Endothelial cell (in vitro differentiated cells): ENCODE results near the gene TPSAB1. TPM values are rescaled to one million over a fixed set of nuclear protein-coding genes. Genes with fewer than 3 reads are reported as not detected.
"Not testable (repeated sequence)": the region's sequence is repeated elsewhere in the genome, so short reads cannot be mapped to it uniquely, and the experiment has no call there.

Experiments
- DNase-seq: peaks from one replicate; pipeline ENCODE4 v3.0.0; 2021; ENCODE audit warnings: low spot score
- H3K27ac Mint-ChIP-seq: one replicate; pipeline ENCODE4 v1.8.0; 2021; ENCODE audit warnings: mixed read lengths, inconsistent platforms; ENCODE audit not compliant: unreplicated experiment
- H3K27me3 Mint-ChIP-seq: one replicate; pipeline ENCODE4 v1.8.0; 2021; ENCODE audit warnings: mild to moderate bottlenecking, moderate library complexity, mixed read lengths, inconsistent platforms; ENCODE audit not compliant: unreplicated experiment
- H3K36me3 Mint-ChIP-seq: one replicate; pipeline ENCODE4 v1.8.0; 2021; ENCODE audit warnings: mild to moderate bottlenecking, low read depth, mixed read lengths, inconsistent platforms; ENCODE audit not compliant: unreplicated experiment
- H3K4me1 Mint-ChIP-seq: one replicate; pipeline ENCODE4 v1.8.0; 2021; ENCODE audit warnings: mild to moderate bottlenecking, mixed read lengths, inconsistent platforms; ENCODE audit not compliant: unreplicated experiment
- H3K4me3 Mint-ChIP-seq: one replicate; pipeline ENCODE4 v1.8.0; 2021; ENCODE audit warnings: mild to moderate bottlenecking, mixed read lengths, inconsistent platforms; ENCODE audit not compliant: unreplicated experiment
- H3K9me3 Mint-ChIP-seq: one replicate; pipeline ENCODE4 v1.8.0; 2021; ENCODE audit warnings: mixed read lengths, inconsistent platforms; ENCODE audit not compliant: unreplicated experiment
- total RNA-seq: library from RNA; stranded (reverse); fragmentation: NEBNext Ultra II Directional; extraction: Animal tissue kit (Norgen Biotek cat#: 25700); gene quantifications from one replicate; pipeline ENCODE4 v1.2.1, GENCODE V29; 2021; ENCODE audit not compliant: unreplicated experiment
- TF ChIP-seq, protein P1 (sequence below): fragments of 200-600 bp; sonication (generic); IDR thresholded peaks from one replicate; pipeline ENCODE4 v1.5.0; 2021; ENCODE audit warnings: antibody characterized with exemption; ENCODE audit not compliant: unreplicated experiment

TPSAB1 gene
- total RNA-seq, 1 donor from 2014 or later, result not detected

DNA sequence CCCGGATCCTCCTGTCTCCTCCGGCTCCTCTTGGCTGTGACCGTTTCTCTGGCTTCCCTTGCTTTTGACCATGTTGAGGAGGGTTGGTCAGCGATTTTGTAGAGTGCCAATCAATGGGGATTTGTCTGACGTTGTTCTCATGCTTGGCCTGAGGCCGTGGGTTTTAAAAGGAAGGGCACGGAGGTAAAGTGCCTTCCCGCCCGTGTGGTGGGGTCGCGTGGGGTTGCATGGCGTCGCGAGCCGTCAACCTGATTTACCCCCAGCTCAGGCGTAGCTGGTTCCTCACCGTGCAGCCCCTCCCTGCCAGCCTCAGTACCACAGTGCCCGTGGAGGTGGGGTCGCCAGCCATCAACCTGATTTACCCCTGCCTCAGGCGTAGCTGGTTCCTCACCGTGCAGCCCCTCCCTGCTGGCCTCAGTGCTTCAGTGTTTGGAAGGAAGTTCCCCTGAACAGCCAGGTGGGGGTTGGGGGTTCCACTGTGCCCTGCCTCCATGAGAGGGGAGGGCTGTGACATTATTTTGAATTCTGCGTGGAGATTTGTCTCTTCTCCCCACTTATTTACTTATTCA is 5.0 kb downstream of the TPSAB1 start:
- Mint-ChIP-seq H3K9me3 (no peaks in the 10 kb centered on the region), H3K4me3 (no peak overlapping the region), H3K27ac (no peak overlapping the region), H3K27me3 (peaks cover 5% of the 10 kb centered on the region), H3K36me3 (no peaks in the 10 kb centered on the region), H3K4me1 (peaks cover 3% of the 10 kb centered on the region)
- no peak for DNase-seq
- TF ChIP-seq, protein P1, sequence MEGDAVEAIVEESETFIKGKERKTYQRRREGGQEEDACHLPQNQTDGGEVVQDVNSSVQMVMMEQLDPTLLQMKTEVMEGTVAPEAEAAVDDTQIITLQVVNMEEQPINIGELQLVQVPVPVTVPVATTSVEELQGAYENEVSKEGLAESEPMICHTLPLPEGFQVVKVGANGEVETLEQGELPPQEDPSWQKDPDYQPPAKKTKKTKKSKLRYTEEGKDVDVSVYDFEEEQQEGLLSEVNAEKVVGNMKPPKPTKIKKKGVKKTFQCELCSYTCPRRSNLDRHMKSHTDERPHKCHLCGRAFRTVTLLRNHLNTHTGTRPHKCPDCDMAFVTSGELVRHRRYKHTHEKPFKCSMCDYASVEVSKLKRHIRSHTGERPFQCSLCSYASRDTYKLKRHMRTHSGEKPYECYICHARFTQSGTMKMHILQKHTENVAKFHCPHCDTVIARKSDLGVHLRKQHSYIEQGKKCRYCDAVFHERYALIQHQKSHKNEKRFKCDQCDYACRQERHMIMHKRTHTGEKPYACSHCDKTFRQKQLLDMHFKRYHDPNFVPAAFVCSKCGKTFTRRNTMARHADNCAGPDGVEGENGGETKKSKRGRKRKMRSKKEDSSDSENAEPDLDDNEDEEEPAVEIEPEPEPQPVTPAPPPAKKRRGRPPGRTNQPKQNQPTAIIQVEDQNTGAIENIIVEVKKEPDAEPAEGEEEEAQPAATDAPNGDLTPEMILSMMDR, result no peak

DNA sequence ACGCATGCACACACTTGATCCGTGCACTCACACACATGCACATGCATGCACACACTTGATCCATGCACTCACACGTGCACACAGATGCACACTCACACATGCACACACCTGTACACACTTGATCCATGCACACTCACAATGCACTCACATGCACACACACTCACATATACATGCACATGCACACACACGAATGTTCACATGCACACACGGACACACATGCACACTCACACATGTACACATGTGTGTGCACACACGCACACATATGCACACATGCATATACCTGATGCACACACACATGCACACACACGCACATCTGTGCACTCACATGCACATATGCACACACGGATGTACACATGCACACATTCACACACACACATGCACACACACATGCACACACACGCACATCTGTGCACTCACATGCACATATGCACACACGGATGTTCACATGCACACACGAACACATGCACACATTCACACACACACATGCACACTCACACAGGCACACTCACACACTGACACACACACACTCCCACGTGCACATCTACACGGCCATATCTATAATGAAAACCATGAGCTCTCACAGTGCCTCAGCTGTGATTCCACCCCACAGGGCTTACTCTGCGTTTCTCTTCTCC is 7.5 kb downstream of the TPSAB1 start:
- not testable (repeated sequence) for H3K9me3 Mint-ChIP-seq, H3K4me3 Mint-ChIP-seq, H3K27me3 Mint-ChIP-seq, H3K4me1 Mint-ChIP-seq, DNase-seq, H3K36me3 Mint-ChIP-seq
- peak overlapping the region; percentile 42 for H3K27ac Mint-ChIP-seq

DNA sequence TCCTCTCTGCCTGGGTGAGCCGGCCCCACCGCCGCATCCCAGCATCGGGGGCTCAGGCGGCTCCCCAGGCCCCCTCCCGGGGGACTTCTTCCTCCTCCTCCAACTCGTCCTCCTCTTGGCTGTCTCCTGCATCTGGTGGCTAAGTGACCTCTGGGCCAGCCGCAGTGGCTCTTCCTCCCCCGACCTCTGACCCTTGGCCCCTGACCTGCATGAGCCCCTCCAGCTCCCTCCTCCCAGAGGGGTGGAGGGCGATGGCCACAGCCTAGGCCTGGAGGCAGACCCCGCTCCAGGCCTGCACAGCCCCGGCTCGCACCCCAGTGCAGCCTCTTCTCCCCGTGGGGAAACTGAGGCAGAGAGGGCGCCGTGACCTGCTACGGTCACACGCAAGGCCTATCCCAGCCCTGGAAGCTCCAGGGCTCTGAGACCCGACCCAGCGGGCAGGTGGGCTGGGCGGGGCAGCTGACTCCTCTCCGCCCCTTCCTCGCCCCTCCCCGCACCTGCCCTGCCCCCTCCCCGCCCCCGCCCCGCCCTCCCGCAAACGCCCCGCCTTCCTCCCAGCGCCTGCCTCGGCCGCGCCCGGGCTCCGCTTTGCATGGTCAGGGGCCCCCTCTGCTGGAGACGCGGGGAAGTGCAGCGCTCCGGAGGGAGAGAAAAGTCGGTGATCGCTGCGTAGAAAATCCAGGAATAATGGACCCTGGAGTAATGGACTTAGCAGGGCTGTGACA is 8.7 kb downstream of the TPSAB1 start:
- DNase-seq, H3K4me3 Mint-ChIP-seq, H3K4me1 Mint-ChIP-seq, H3K27ac Mint-ChIP-seq, H3K36me3 Mint-ChIP-seq, H3K9me3 Mint-ChIP-seq, H3K27me3 Mint-ChIP-seq: not testable (repeated sequence)

DNA sequence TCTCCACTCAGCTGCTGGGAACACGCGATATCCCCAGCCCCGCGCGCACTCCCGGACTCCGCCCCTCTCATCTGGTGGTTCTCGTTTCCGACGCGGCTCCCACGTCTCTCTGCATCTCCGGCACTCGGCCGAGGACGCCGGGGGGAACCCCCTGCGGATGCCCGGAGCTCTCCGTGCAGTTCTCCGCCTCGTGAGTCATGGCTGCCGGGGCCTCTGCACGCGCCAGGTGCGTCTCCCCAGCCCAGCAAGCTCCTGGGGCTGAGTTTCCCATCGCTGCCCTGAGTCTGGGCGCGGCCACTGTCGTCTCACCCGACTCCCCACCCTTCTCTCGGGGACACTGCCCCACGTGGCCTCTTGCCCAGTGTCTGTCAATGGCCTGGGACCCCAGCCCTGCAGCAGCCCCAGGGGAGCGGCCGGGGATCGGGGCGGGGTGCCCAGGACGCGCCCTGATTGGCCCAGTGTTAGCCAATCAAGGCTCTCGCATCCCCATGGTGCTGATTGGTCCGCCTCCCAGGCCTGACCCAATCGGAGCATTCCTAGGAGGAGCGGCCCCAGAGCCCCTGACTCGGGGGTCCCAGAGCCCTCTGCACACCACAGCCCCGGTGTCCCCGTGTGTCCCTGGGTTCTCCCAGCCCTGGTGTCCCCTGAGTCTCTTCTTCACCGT is 13.3 kb downstream of the TPSAB1 start:
- not testable (repeated sequence) for H3K27me3 Mint-ChIP-seq, H3K9me3 Mint-ChIP-seq, H3K4me3 Mint-ChIP-seq, H3K36me3 Mint-ChIP-seq, DNase-seq, H3K4me1 Mint-ChIP-seq, H3K27ac Mint-ChIP-seq

DNA sequence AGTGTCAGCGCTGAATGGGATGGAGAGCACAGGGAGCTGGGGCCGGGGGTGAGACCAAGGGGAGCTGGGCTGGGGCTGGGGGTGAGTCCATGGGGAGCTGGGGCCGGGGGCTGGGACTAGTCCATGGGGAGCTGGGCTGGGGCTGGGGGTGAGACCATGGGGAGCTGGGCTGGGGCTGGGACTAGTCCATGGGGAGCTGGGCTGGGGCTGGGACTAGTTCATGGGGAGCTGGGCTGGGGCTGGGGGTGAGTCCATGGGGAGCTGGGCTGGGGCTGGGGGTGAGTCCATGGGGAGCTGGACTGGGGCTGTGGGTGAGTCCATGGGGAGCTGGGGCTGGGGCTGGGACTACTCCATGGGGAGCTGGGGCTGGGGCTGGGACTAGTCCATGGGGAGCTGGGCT is 14.3 kb downstream of the TPSAB1 start:
- not testable (repeated sequence) for H3K4me1 Mint-ChIP-seq, H3K27ac Mint-ChIP-seq, H3K9me3 Mint-ChIP-seq, H3K27me3 Mint-ChIP-seq, H3K36me3 Mint-ChIP-seq, H3K4me3 Mint-ChIP-seq, DNase-seq

DNA sequence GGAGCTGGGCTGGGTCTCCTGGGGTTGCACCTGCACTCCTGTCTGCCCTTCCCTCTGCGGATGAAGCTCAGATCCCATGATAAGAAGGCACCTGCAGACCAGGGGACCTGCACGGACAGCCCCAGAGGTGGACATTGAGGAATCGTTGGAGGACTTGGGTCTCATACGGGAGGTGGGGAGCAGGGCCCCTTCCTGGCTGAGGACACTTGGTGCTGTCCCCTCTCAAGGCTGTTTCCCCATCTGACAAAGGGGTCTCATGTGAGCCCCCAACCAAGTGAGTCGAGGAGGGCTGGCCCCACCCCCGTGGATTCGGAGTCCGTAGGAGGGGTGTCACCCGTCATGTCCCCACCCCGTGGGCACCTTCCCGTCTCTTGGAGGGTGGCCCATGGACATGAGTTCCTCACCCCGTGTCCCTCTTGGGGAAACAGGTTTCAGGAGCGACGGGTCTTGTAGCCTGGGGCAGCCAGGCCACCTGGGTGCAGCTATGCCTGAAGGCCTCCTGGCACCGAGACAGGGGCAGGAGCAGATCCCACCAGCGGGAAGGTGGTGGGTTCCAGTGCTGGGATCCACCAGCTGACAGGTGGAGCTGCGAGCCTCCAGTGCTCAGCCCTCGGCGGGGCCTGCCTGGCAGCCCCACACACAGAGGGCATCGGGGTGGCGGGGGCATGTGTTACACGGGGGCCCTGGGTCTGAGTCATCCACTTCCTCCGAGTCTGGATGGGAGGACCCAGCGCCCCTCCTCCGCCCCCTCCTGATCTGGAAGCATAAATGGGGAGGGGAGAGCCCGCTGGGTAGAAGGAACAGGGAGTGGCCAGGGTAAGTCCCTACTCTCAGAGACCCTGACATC is 15.0 kb downstream of the TPSAB1 start, which contains the start of gene TPSD1:
Gene TPSD1 (plus strand): TSS at position 794 of the 847 bp plus-strand sequence. CDS start 212 bp downstream, outside the sequence.
- H3K4me1 Mint-ChIP-seq, H3K4me3 Mint-ChIP-seq, DNase-seq, H3K36me3 Mint-ChIP-seq, H3K9me3 Mint-ChIP-seq, H3K27me3 Mint-ChIP-seq, H3K27ac Mint-ChIP-seq: not testable (repeated sequence)

DNA sequence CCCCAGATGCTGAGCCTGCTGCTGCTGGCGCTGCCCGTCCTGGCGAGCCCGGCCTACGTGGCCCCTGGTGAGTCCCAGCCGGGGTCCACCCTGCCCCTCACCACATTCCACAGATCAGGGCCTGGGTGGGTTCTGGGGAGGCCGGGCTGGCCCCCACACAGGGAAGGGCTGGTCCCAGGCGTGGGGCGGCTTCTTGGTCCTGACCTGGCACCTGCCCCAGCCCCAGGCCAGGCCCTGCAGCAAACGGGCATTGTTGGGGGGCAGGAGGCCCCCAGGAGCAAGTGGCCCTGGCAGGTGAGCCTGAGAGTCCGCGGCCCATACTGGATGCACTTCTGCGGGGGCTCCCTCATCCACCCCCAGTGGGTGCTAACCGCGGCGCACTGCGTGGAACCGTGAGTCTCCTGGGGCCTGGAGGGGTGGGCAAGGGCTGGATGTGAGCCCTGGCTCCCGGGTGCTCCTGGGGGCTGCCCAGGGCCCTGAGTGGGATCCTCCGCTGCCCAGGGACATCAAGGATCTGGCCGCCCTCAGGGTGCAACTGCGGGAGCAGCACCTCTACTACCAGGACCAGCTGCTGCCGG is 15.9 kb downstream of the TPSAB1 start:
- not testable (repeated sequence) for H3K4me3 Mint-ChIP-seq, DNase-seq, H3K36me3 Mint-ChIP-seq, H3K27me3 Mint-ChIP-seq, H3K9me3 Mint-ChIP-seq, H3K27ac Mint-ChIP-seq, H3K4me1 Mint-ChIP-seq
